ENCODE measurements around the gene CD300LF.

- no peak for TF ChIP-seq POLR2AphosphoS5 (IDR thresholded peaks at IDR 0.05)
- TF ChIP-seq, protein P1, sequence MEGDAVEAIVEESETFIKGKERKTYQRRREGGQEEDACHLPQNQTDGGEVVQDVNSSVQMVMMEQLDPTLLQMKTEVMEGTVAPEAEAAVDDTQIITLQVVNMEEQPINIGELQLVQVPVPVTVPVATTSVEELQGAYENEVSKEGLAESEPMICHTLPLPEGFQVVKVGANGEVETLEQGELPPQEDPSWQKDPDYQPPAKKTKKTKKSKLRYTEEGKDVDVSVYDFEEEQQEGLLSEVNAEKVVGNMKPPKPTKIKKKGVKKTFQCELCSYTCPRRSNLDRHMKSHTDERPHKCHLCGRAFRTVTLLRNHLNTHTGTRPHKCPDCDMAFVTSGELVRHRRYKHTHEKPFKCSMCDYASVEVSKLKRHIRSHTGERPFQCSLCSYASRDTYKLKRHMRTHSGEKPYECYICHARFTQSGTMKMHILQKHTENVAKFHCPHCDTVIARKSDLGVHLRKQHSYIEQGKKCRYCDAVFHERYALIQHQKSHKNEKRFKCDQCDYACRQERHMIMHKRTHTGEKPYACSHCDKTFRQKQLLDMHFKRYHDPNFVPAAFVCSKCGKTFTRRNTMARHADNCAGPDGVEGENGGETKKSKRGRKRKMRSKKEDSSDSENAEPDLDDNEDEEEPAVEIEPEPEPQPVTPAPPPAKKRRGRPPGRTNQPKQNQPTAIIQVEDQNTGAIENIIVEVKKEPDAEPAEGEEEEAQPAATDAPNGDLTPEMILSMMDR (IDR thresholded peaks at IDR 0.05), result no peak
These were observed 37.8 kb upstream of the CD300LF start for GRCh38 chr17:74750327-74751069.

Data from prostate gland (tissue), 2 donors.